Measurements from ENCODE around the gene PTGIR.

Gene PTGIR

DNA sequence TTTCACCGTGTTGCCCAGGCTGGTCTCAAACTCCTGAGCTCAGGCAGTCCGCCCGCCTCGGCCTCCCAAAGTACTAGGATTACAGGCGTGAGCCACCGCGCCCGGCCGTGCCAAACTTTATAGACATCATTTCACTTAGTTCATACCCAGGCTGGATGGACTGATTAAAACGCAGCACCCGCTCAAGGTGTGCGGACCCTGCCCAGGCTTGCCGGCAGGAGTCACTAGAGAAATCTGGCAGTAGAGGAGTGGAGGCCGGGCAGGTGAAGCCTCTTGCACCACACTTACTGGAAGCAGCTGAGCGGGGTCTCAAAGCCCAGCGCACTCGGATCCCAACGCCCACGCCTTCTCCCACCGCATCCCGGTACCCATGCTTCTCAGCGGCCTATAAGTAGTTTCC is 11.4 kb downstream of the PTGIR start:
- no peak for DNase-seq

DNA sequence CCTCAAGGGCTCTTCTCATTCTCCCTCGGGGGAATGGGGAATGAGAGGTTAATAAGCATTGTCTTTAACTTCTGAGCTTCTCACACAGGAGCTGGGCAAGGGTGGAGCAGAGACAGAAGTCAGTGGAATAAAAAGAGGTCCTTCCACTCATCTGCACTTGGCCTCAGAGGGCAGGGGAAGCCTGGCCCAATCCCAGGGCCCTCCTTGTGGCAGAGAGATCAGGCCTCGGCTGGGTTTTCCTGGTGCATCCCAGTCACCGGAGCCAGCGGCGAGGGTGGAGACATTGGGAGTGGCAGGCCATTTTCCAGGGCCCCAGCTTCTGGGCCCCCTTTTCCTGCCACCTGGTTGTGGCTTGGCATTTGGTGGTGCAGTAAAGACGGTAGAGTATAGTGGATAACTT is 13.1 kb downstream of the PTGIR start:
- no peak for DNase-seq

DNA sequence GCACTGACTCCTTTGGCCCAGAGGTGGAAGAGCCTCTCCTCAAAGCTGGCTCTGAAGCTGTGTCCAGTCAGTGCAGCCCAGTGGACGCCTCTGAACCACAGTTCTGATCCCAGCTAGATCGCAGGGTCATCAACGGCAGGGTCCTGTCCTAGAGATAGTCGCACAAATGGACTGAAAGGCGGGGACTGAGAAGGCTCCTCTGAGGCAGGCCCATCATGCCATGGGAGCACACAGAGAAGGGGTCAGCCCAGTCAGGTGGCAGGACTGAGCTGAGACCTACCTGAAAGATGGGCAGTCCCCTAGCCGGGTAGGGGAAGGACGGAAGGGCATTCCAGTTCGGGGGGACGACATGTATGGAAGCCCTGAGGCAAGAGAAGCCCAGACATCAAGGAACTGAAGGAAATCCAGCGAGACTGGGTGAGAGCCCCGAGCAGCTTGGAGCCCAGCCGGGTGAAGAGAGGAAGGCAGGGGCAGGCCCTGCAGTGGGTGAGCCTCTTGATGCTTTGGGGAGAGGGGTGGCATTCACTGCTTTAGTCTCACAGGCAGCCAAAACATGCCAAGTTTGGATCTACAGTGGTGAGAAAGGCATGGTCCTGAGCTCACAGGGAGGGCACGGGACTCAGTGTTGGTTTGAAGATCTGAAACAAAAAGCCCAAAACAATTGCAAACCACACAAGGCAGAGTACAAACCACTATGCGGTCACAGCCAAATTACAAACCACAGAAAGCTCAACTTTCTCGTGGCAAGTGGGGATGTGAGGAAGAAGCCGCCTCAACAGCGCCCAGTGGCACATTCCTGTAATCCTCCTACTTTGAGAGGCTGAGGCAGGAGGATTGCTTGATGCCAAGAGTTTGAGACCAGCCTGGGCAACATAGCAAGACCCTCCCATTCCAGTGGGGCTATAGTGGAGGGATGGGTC is 13.8 kb downstream of the PTGIR start:
- peak; percentile 52 for DNase-seq

DNA sequence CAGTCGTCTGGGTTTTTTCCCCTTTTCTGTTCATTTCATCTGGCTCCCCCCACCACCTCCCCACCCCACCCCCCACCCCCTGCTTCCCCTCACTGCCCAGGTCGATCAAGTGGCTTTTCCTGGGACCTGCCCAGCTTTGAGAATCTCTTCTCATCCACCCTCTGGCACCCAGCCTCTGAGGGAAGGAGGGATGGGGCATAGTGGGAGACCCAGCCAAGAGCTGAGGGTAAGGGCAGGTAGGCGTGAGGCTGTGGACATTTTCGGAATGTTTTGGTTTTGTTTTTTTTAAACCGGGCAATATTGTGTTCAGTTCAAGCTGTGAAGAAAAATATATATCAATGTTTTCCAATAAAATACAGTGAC is 14.5 kb downstream of the PTGIR start:
- no peak for DNase-seq

DNA sequence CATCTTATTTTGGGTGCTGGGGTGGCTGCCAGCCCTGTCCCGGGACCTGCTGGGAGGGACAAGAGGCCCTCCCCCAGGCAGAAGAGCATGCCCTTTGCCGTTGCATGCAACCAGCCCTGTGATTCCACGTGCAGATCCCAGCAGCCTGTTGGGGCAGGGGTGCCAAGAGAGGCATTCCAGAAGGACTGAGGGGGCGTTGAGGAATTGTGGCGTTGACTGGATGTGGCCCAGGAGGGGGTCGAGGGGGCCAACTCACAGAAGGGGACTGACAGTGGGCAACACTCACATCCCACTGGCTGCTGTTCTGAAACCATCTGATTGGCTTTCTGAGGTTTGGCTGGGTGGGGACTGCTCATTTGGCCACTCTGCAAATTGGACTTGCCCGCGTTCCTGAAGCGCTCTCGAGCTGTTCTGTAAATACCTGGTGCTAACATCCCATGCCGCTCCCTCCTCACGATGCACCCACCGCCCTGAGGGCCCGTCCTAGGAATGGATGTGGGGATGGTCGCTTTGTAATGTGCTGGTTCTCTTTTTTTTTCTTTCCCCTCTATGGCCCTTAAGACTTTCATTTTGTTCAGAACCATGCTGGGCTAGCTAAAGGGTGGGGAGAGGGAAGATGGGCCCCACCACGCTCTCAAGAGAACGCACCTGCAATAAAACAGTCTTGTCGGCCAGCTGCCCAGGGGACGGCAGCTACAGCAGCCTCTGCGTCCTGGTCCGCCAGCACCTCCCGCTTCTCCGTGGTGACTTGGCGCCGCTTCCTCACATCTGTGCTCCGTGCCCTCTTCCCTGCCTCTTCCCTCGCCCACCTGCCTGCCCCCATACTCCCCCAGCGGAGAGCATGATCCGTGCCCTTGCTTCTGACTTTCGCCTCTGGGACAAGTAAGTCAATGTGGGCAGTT is 15.1 kb downstream of the PTGIR start:
- no peak for DNase-seq

DNA sequence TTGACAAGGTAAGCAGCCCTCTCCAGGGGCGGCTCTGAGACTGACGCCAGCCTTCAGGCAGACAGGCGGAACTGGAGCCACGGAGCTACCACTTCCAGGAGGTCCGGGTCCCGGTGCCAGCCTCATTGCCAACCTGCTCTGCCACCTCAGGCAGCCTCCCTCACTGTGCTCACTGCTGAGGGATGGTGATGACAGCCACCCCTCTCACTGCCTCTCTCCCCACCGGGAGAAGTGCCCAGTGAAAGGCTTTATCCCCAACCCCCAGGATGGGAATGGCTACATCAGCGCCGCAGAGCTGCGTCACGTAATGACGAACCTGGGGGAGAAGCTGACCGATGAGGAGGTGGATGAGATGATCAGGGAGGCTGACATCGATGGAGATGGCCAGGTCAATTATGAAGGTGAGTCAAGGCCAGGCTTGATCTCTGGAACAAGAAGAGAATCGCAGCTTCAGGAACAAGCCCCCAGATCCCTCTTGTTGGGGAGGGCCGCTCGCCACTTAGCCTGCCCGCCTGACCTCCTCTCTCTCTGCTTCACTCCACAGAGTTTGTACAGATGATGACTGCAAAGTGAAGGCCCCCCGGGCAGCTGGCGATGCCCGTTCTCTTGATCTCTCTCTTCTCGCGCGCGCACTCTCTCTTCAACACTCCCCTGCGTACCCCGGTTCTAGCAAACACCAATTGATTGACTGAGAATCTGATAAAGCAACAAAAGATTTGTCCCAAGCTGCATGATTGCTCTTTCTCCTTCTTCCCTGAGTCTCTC is 16.1 kb downstream of the PTGIR start:
- no peak for DNase-seq

DNA sequence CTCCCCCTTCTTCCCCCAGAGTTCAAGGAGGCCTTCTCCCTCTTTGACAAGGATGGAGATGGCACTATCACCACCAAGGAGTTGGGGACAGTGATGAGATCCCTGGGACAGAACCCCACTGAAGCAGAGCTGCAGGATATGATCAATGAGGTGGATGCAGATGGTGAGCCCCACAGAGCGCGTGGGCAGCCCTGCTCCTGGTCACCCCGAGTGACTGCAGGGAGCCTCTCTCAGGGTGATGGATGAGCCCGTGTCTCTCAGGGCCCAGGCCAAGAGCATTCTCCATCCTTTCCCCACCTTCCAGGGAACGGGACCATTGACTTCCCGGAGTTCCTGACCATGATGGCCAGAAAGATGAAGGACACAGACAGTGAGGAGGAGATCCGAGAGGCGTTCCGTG is 16.7 kb downstream of the PTGIR start:
- no peak for DNase-seq

DNA sequence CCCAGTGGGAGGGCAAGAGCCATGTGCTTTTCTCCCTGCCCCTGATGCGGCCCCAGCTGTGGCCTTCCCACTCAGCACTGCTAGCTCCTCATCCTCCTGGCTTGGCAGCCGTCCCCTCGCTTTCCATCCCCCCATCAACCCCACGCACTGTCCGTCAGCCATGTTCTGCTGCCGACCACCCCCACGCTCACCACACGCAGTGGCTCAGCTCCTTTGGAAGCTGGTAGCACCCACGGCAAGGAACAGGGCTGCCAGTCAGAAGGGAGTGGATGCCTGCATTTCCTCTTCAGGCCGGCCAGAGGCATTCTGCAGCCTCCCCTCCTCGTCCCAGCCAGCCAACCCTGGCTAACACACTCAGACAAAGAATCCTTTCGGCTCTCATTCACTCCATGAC is 17.4 kb downstream of the PTGIR start:
- no peak for DNase-seq

DNA sequence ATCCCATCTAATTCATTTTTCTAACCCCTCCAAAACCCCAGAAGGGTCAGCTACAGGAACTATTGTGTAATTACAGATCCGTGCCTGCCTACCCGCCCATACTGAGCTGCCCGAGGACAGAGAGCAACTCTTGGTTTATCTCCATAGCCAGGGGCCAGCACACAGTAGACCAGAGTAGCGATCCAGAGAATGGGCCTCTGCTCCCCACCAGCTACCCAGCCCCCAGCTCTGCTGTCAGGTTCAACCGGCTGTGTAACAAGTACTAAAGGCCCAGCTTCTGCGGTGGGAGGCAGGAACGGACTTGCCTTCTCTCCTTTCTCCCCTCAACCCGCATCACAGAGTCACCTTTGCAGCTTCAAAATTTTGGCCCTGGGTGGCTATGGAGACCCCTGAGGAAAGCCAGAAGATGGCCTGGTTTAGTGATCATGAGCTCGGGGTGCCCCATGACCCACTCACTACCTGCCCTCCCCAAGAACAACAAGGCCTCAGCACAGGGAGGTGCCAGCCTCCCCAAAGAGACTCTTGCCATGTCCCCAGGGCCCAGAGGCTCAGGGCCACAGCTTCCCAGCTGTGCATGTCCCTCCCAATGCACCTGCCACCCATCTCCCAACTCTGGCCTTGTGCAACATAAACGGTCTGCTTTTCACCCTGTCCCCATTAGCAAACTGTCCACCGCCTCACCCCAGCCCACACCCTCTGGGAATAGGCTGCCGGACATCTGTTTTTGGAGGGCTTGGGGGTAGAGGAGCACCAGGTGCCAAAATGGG is 18.0 kb downstream of the PTGIR start:
- no peak for DNase-seq

DNA sequence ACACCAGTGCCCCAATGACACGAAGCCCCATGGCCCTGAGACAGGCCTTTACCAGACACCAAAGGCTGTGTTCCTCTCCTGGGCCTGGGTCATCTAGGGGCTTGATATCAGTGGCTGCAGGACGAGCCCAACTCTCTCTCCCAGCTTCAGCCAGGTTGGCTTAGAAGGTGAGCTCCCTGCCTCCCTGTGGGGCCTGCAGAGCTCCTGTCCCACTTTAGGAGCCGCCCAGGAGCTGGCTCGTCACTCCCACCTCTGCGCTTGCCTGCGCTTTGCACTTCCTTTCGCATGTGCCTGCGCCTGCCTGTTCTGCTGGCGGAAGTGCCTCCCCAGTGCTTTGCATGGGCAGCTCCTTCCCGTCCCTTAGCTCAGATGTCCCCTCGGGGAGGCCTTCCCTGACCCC is 18.9 kb downstream of the PTGIR start:
- no peak for DNase-seq

DNA sequence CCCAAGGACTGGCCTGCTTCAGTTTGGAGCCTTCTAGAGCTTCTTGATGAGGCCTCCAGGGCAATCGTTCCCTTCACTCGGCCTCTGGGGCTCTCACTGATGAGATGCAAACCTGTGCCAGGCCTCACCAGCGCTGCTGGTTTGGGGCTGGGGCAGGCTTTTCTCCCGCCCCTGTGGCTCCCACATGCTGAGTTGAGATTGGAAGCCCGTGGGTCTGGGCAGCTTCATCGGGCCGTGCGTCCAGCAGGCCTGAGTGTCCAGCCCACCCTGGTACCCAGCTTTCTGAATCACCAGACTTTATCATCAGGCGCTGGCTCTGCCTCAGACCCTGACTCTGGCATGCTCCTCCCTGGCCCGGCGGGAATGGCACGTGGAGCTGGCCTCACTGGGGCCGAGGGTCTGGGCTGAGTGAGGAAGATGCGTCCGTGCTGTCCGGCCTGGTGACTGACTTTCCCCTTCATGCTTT is 19.5 kb downstream of the PTGIR start:
- DNase-seq = no peak

DNA sequence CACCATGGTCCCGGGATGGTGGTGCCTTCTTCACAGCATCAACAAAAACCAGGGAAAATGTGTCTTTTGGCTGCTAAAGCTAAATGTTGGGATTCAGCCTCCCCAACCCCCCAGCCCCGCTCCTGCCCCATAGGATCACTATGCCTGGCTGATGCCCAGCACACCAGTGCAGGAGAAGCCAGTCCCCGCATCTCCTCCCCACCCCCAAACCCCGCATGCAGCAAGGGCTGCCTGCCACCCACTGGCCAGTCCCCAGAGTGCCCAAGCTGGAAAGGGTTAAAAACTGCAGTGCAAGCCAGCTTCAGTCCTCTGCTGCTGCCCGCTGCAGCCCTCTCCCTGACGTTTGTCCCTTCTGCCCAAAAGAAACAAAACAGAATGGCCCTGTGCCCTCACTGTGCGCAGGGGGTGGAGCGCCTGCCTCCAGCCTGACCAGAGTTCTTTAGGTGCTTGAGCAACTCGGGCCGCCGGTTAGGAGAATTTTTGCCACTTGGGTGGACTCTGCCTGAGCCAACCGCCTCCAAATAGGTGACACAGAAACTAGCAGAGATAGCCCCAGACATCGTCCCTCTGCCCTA is 20.0 kb downstream of the PTGIR start:
- no peak for DNase-seq

DNA sequence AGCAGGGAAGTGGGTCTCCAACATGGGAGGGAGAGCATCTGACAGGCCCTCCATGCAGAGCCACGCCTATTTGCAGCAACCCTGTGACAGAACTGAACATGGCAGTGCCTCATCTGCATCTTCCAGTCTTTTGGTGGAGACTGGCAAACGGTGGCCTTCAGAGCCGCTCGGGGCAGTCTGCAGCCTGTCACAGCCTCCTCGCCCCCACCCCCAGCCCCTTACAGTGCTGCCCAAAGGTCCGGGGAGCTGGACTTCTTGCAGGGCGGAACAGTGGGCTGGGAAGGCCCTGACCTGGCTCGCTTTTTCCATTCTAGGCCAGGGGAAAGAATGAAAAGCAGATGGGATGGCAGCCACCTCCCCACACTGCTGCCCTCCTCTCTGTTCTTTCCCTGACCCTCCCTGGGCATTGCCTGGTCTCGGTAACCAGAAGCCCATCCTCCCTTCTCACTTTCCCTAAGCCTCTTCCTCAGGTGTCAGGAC is 21.1 kb downstream of the PTGIR start:
- no peak for DNase-seq

DNA sequence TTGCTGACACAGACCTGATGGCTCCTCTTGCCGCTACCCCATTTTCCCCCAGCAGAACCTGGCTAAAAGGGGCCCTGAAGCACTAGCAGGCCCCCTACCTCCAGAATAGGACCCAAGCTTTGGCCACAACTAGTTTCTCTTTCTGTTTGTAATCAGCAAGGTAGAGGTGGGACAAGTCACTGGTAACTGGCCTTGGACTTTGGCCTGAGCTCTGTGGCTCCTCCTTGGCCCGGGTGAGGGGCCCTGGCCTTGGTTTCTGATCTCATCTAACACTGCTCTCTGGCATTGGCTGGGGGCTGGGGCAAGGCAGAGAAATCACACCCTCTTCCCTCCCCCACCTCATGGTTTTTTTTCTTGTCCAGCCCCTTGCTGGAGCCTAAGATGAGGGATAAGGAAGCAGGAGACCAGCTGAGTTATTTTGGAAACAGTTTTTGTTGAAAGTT is 21.7 kb downstream of the PTGIR start:
- DNase-seq = no peak

DNA sequence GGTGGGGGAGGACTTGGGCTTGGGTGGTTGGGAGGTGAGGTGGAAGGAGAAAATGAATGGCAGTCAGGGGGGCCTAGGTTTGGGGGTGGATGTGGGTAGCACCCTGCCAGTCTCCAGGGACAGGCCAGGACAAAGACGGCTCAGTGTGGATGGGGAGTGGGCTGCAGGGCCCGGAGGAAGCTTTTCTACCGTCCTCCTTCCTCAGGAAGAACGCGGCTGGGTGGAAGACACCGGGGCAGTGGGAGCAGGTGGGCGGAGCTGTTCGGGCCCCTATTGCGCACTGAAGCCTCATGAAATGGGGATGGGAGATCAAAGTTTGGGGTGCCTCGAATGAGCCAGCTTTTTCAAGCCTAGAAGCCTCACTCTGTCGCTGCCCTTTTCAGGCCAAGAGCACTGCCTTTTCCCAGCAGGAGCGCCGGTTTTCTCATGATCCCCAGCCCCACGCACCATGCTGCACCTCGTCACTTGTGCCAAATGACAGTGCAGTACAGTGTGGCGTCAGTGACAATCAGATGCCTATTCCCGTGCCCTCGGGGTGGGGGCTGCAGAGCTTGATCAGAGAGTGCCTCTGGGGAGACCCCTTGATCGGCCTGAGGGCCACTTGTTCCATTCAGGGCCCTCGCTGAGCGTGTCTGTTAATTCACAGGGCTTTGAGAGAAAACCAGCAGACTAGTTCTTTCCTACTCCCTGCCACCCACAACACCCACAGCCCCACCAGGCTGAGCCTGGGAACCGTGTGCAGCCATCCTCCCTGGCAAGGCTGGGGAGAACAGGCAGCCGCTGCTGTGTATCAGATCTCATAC is 22.3 kb downstream of the PTGIR start:
- peak; percentile 81 for DNase-seq

DNA sequence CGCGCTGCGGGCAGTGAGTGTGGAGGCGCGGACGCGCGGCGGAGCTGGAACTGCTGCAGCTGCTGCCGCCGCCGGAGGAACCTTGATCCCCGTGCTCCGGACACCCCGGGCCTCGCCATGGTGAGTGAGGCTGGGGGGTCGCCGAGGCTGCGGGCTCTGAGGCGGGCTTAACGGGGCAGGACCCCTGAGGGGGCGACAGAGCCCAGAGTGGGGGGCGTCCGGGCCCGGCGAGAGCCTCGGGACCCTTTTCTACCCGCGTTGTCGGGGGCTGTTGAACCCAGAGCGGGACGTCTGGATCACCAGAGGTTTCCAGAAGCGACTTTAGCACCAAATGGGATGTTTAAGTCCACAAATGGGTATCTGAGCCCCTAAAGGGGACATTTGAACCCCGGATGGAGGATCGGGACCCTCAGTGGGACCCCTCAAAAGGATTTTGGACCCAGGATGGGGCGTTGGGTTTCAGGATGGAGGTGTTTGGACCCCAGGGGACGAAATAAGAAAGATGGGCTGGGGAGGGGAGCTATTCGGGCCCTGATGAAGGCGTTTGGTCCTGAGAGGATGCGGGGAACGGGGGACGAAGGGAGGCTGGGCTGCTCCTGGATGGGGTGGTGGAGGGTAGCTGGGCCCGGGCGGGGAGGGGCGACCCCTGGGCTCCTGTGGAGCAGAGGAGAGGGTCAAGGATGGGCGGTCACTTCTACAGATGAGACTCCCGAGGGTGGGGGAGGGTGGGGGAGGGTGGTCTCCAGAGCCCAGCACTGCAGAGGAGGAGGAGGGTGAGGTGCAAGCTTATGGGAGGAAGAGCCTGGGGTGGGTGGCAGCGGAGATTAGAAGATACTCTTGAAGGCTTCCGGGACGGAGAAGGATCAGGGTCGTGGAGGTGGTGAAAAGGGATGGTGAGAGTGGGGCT is 23.3 kb downstream of the PTGIR start, which contains the start of gene CALM3:
TSS of gene CALM3 (plus strand) at position 13 of the 907 bp plus-strand sequence. CDS start at position 118, 105 bp downstream.
- DNase-seq = peak; percentile 44

DNA sequence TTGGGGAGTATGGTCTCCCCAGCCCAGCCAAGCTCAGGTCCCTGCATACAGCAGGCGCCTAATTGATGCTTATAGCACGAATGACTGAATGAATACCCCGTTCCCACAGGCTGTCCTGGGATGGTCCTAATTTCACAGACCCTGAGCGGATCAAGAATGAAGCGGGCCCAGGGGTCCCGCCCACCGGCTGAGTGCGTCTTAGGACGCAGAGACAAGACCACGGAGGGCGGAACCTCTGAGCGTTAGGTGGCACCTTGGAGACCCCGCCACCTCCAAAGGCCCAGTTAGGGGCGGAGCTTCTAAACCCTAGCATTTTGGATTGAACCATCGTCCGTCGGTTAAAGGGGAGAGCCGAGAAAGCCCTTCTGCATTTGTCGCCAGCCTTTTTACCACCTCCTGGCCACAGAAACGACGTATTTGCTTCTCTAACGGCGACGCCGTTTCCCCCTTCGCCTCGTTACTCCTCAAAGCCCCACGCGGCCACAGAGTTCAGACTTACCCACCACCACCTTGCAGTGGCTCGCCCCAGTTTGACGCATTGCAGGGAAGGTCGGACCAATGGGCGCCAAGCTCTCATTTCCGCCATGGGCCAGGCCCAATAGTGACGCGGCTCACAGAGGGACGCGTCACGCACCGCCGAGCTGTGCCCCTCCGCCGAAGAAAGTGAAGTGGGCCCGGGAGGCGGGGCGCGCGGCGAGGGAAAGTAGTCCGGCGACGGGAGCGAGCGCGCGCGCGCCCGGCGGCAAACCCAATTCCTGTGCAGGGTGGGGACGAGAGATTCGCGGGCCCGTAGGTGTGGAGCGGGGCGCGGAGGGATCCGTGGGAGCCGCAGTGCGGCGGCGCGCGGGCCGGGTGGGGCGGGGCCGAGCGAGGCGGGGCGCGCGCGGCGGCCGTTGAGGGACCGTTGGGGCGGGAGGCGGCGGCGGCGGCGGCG is 24.2 kb downstream of the PTGIR start:
- DNase-seq = peak; percentile 98

DNA sequence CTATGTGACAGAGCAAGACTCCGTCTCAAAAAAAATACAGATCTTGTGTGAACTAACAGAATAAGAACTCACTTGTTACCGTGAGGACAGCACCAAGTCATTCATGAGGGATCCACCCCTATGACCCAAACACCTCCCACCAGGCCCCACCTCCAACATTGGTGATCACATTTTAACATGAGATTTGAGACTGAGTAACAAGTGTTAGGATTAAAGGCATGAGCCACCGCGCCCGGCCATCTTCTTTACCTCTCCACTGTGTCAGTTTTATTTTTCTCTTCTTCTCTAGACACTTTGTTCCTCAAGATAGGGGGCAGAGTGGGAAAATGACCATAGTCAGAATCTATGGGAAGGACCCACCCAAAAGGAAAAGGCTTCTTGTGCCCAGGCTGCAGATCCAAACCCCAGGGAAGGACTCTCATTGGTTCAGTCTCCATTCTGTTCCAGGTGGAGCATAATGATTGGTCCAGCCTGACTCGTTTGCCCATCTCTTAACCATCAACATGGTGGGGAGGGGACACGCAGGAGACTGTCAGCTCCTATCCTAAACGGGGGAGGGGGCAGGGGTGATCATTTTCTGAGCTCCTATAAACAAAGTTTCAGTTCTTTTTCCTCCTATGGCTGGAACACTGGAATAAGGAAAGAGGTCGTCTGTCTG is 25.0 kb downstream of the PTGIR start:
- DNase-seq = no peak

Measured in stimulated activated CD4-positive, alpha-beta T cell treated with anti-CD3 and anti-CD28 coated beads, Interleukin-15, amount 100 ng/mL, for 24 hours (primary cell).